ENCODE data around the gene SSTR1.

The SSTR1 gene

GRCh38 chr14:38243696-38244240 lies 36.1 kb downstream of the SSTR1 start:
- no peak for DNase-seq

GRCh38 chr14:38248321-38249028 lies 40.8 kb downstream of the SSTR1 start:
- no peak for DNase-seq

GRCh38 chr14:38250331-38250730 lies 42.6 kb downstream of the SSTR1 start:
- DNase-seq: no peak

- no peak for DNase-seq
These were observed 44.5 kb downstream of the SSTR1 start for GRCh38 chr14:38252066-38252710.

GRCh38 chr14:38253676-38254075 lies 46.0 kb downstream of the SSTR1 start:
- no peak for DNase-seq

GRCh38 chr14:38254571-38255407 lies 47.1 kb downstream of the SSTR1 start:
- no peak for DNase-seq

GRCh38 chr14:38255408-38255672 lies 47.6 kb downstream of the SSTR1 start:
- no peak for DNase-seq

- DNase-seq: no peak
These were observed 48.2 kb downstream of the SSTR1 start, which contains the start of gene CLEC14A for GRCh38 chr14:38255673-38256532. Gene CLEC14A, minus strand, starts transcription at chr14:38256093. Its CDS starts 71 bp downstream, at chr14:38256022.

GRCh38 chr14:38256533-38256840 lies 48.8 kb downstream of the SSTR1 start:
- no peak for DNase-seq

GRCh38 chr14:38257507-38257906 lies 49.8 kb downstream of the SSTR1 start:
- no peak for DNase-seq

GRCh38 chr14:38261620-38262019 lies 53.9 kb downstream of the SSTR1 start:
- DNase-seq: no peak
